ENCODE data around the gene CTBP1.

GRCh38 chr4:1166509-1167243 is 82.3 kb downstream of the CTBP1 start:
- TF ChIP-seq CTCF (IDR thresholded peaks at IDR 0.05; ENCODE audit: insufficient read depth, low read length) (no peak), REST (IDR thresholded peaks at IDR 0.05; ENCODE audit: insufficient replicate concordance, low read depth) (no peak), GABPA (IDR thresholded peaks at IDR 0.05; ENCODE audit: low read depth) (no peak)
